Measurements from ENCODE around the gene ZCCHC14.
A peak's percentile ranks its signal among the peaks of the same experiment; 100 is the strongest.

ZCCHC14 gene

GRCh38 chr16:87495578-87496446, 3.0 kb upstream of the ZCCHC14 start:
- no peaks in the 10 kb centered on the region for H3K27me3 ChIP-seq (ENCODE audit: control insufficient read depth in 3 of 3, insufficient read depth in 3 of 3, low read depth in 1 of 3, low read length in 3 of 3)

GRCh38 chr16:87493608-87494280, 920 bp upstream of the ZCCHC14 start:
- H3K9me3 ChIP-seq (replicated peaks in 1 of 2; ENCODE audit: control insufficient read depth in 2 of 2, insufficient read depth in 1 of 2, low read depth in 1 of 2, low read length in 2 of 2), result no peaks in the 10 kb centered on the region
- no peak overlapping the region for H3K9ac ChIP-seq (ENCODE audit: low read depth, low read length, poor library complexity)
- H3K79me1 ChIP-seq (ENCODE audit: low read depth, low read length), result peaks cover 12% of the 10 kb centered on the region
- no peak overlapping the region for H3K23ac ChIP-seq (ENCODE audit: low read depth, low read length, poor library complexity)
- H3K4me3 ChIP-seq (ENCODE audit: low read length in 2 of 2), result peak overlapping the region in 1 of 2 donors; percentile 50
- WGBS, 2 donors (ENCODE audit: extremely low coverage in 2 of 2, insufficient read length in 2 of 2, insufficient replicate concordance in 1 of 2), result no CpG with 5 or more reads among the region's 23 CpGs
- no peak overlapping the region for H4K8ac ChIP-seq (ENCODE audit: low read depth, low read length)
- H3K18ac ChIP-seq (ENCODE audit: low read length), result peak overlapping the region; percentile 76
- no peak overlapping the region for H3K14ac ChIP-seq (ENCODE audit: low read length)
- H3K27me3 ChIP-seq (ENCODE audit: control insufficient read depth in 3 of 3, insufficient read depth in 3 of 3, low read depth in 1 of 3, low read length in 3 of 3), result no peaks in the 10 kb centered on the region
- no peak for DNase-seq (ENCODE audit: low spot score)
- no peak overlapping the region for H2BK12ac ChIP-seq (ENCODE audit: low read length)
- peak overlapping the region; percentile 95 for H2AFZ ChIP-seq (ENCODE audit: low read length)
- H3K4me2 ChIP-seq (ENCODE audit: insufficient read depth, low read length, poor library complexity, severe bottlenecking), result peak overlapping the region; percentile 45
- H3K36me3 ChIP-seq (replicated peaks in 1 of 2; ENCODE audit: control insufficient read depth in 2 of 2, insufficient read depth in 2 of 2, low read length in 2 of 2), result peaks cover 0 to 2% of the 10 kb centered on the region in 2 donors
- peak overlapping the region; percentile 66 for H3K4ac ChIP-seq (ENCODE audit: low read length)
- H3K27ac ChIP-seq (replicated peaks; ENCODE audit: low read length), result no peak overlapping the region
- no peak overlapping the region for H2BK120ac ChIP-seq (ENCODE audit: low read depth, low read length)
- H2AK5ac ChIP-seq (ENCODE audit: low read depth, low read length), result peak overlapping the region; percentile 90
- no peak overlapping the region for H2BK15ac ChIP-seq (ENCODE audit: low read length)
- H3K4me1 ChIP-seq (ENCODE audit: control insufficient read depth in 2 of 2, insufficient read depth in 1 of 2, low read depth in 1 of 2, low read length in 2 of 2), result peaks cover 12 to 28% of the 10 kb centered on the region in 2 donors
- H2BK5ac ChIP-seq (ENCODE audit: low read length), result no peak overlapping the region
- no peak overlapping the region for H4K91ac ChIP-seq (ENCODE audit: low read depth, low read length, poor library complexity)

More at GRCh38 chr16:87495578-87496446, 3.0 kb upstream of the ZCCHC14 start:
- DNase-seq (ENCODE audit: low spot score), result no peak
- WGBS, 2 donors (ENCODE audit: extremely low coverage in 2 of 2, insufficient read length in 2 of 2, insufficient replicate concordance in 1 of 2), result no CpG with 5 or more reads among the region's 17 CpGs
- H3K4me1 ChIP-seq (ENCODE audit: control insufficient read depth in 2 of 2, insufficient read depth in 1 of 2, low read depth in 1 of 2, low read length in 2 of 2), result peaks cover 9 to 14% of the 10 kb centered on the region in 2 donors
- no peak overlapping the region for H2BK15ac ChIP-seq (ENCODE audit: low read length)
- H4K91ac ChIP-seq (ENCODE audit: low read depth, low read length, poor library complexity), result no peak overlapping the region
- no peak overlapping the region for H3K23ac ChIP-seq (ENCODE audit: low read depth, low read length, poor library complexity)
- no peak overlapping the region for H2BK5ac ChIP-seq (ENCODE audit: low read length)
- no peak overlapping the region for H3K9ac ChIP-seq (ENCODE audit: low read depth, low read length, poor library complexity)
- H2AFZ ChIP-seq (ENCODE audit: low read length), result no peak overlapping the region
- H2AK5ac ChIP-seq (ENCODE audit: low read depth, low read length), result no peak overlapping the region
- no peak overlapping the region for H3K18ac ChIP-seq (ENCODE audit: low read length)
- no peak overlapping the region for H3K4ac ChIP-seq (ENCODE audit: low read length)
- no peak overlapping the region for H2BK12ac ChIP-seq (ENCODE audit: low read length)
- H3K79me1 ChIP-seq (ENCODE audit: low read depth, low read length), result peaks cover 6% of the 10 kb centered on the region
- H3K4me3 ChIP-seq (ENCODE audit: low read length in 2 of 2), result no peak overlapping the region
- H3K36me3 ChIP-seq (replicated peaks in 1 of 2; ENCODE audit: control insufficient read depth in 2 of 2, insufficient read depth in 2 of 2, low read length in 2 of 2), result no peaks in the 10 kb centered on the region
- H3K4me2 ChIP-seq (ENCODE audit: insufficient read depth, low read length, poor library complexity, severe bottlenecking), result no peak overlapping the region
- H4K8ac ChIP-seq (ENCODE audit: low read depth, low read length), result no peak overlapping the region
- H3K14ac ChIP-seq (ENCODE audit: low read length), result no peak overlapping the region
- no peak overlapping the region for H3K27ac ChIP-seq (replicated peaks; ENCODE audit: low read length)
- no peaks in the 10 kb centered on the region for H3K9me3 ChIP-seq (replicated peaks in 1 of 2; ENCODE audit: control insufficient read depth in 2 of 2, insufficient read depth in 1 of 2, low read depth in 1 of 2, low read length in 2 of 2)
- H2BK120ac ChIP-seq (ENCODE audit: low read depth, low read length), result no peak overlapping the region

DNA sequence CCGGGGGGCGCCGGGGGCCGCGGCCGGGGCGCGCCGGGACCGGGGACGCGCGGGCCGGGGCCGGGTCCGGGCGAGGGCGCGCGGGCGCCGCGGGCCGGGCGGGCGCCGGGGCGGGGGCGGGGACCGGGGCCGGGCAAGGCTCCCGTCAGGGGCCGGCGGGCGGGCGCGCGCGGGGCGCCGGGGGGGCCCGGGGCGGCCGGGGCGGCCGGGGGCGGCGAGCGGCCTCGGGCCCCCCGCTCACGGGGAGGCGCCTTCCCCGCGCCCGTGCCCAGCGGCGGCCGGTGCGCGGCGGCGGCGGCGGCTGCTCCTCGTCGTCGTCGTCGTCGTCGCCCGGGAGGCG, 563 bp downstream of the ZCCHC14 start:
- H3K79me1 ChIP-seq (ENCODE audit: low read depth, low read length), result peaks cover 12% of the 10 kb centered on the region
- peak overlapping the region; percentile 77 for H3K9ac ChIP-seq (ENCODE audit: low read depth, low read length, poor library complexity)
- no peak overlapping the region for H2AFZ ChIP-seq (ENCODE audit: low read length)
- H3K18ac ChIP-seq (ENCODE audit: low read length), result no peak overlapping the region
- no peak overlapping the region for H3K27ac ChIP-seq (replicated peaks; ENCODE audit: low read length)
- H4K91ac ChIP-seq (ENCODE audit: low read depth, low read length, poor library complexity), result no peak overlapping the region
- no peak overlapping the region for H2BK15ac ChIP-seq (ENCODE audit: low read length)
- WGBS, 2 donors (ENCODE audit: extremely low coverage in 2 of 2, insufficient read length in 2 of 2, insufficient replicate concordance in 1 of 2), result no CpG with 5 or more reads among the region's 74 CpGs
- H3K4me2 ChIP-seq (ENCODE audit: insufficient read depth, low read length, poor library complexity, severe bottlenecking), result peak overlapping the region; percentile 49
- H3K4ac ChIP-seq (ENCODE audit: low read length), result no peak overlapping the region
- H2BK12ac ChIP-seq (ENCODE audit: low read length), result no peak overlapping the region
- no peak overlapping the region for H3K14ac ChIP-seq (ENCODE audit: low read length)
- H2BK5ac ChIP-seq (ENCODE audit: low read length), result no peak overlapping the region
- no peak overlapping the region for H3K23ac ChIP-seq (ENCODE audit: low read depth, low read length, poor library complexity)
- H4K8ac ChIP-seq (ENCODE audit: low read depth, low read length), result no peak overlapping the region
- H2BK120ac ChIP-seq (ENCODE audit: low read depth, low read length), result no peak overlapping the region
- H3K9me3 ChIP-seq (replicated peaks in 1 of 2; ENCODE audit: control insufficient read depth in 2 of 2, insufficient read depth in 1 of 2, low read depth in 1 of 2, low read length in 2 of 2), result no peaks in the 10 kb centered on the region
- DNase-seq (ENCODE audit: low spot score), result no peak
- H3K4me1 ChIP-seq (ENCODE audit: control insufficient read depth in 2 of 2, insufficient read depth in 1 of 2, low read depth in 1 of 2, low read length in 2 of 2), result peaks cover 19 to 33% of the 10 kb centered on the region in 2 donors
- peak overlapping the region; percentile 58 to 94 for H3K4me3 ChIP-seq (ENCODE audit: low read length in 2 of 2)
- no peaks in the 10 kb centered on the region for H3K27me3 ChIP-seq (ENCODE audit: control insufficient read depth in 3 of 3, insufficient read depth in 3 of 3, low read depth in 1 of 3, low read length in 3 of 3)
- H3K36me3 ChIP-seq (replicated peaks in 1 of 2; ENCODE audit: control insufficient read depth in 2 of 2, insufficient read depth in 2 of 2, low read length in 2 of 2), result peaks cover 0 to 2% of the 10 kb centered on the region in 2 donors
- no peak overlapping the region for H2AK5ac ChIP-seq (ENCODE audit: low read depth, low read length)
